Ishikawa (cell line): ENCODE results near the gene GGCT.

Source experiments
- CEBPB ChIP-seq: IDR thresholded peaks from 2 replicates; pipeline ENCODE4 v1.6.1; 2012
- CREB1 ChIP-seq: IDR thresholded peaks from 2 replicates; pipeline ENCODE4 v1.6.1; 2012; ENCODE audit warnings: low read depth
- EGR1 ChIP-seq: IDR thresholded peaks from 2 replicates; pipeline ENCODE4 v1.6.1; 2012
- EP300 ChIP-seq: IDR thresholded peaks from 2 replicates; pipeline ENCODE4 v1.6.1; 2012; ENCODE audit warnings: borderline replicate concordance
- RAD21 ChIP-seq: IDR thresholded peaks from 2 replicates; pipeline ENCODE4 v1.6.1; 2012; ENCODE audit warnings: low read depth
- YY1 ChIP-seq: IDR thresholded peaks from 2 replicates; pipeline ENCODE4 v1.6.1; 2012; ENCODE audit warnings: low read depth
- TF ChIP-seq, protein P1 (sequence below): IDR thresholded peaks from 2 replicates; pipeline ENCODE4 v1.6.1; 2012
- TF ChIP-seq, protein P2 (sequence below): IDR thresholded peaks from 2 replicates; pipeline ENCODE4 v1.6.1; 2012

DNA sequence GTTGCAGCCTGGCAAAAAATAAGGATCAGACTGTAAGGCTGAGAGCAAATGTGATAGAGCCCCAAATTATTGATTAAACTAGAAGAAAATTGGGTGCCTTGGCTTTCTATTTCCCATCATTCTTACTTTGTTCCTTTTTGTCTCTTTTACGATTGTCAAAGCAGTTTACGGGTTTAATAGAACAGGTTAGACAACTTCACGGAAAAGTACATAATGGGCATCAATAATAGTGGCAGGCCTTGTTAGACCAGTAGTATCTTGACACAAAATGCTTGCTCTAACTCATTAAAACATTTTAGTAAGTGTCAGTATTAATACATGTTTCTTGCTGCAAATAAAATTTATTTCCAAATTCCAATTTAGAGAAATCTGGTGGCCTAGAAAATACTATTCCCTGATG lies 14.5 kb upstream of the GGCT start:
- TF ChIP-seq, protein P1, sequence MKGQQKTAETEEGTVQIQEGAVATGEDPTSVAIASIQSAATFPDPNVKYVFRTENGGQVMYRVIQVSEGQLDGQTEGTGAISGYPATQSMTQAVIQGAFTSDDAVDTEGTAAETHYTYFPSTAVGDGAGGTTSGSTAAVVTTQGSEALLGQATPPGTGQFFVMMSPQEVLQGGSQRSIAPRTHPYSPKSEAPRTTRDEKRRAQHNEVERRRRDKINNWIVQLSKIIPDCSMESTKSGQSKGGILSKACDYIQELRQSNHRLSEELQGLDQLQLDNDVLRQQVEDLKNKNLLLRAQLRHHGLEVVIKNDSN: no peak
- TF ChIP-seq CEBPB: no peak
- no peak for TF ChIP-seq CREB1
- TF ChIP-seq EGR1: no peak
- TF ChIP-seq, protein P2, sequence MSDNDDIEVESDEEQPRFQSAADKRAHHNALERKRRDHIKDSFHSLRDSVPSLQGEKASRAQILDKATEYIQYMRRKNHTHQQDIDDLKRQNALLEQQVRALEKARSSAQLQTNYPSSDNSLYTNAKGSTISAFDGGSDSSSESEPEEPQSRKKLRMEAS: no peak
- no peak for TF ChIP-seq RAD21
- TF ChIP-seq YY1: no peak
- no peak for TF ChIP-seq EP300
